NT2/D1 (cell line): ENCODE results near the gene ZNF566.
"Not testable (repeated sequence)": the region's sequence is repeated elsewhere in the genome, so short reads cannot be mapped to it uniquely, and the experiment has no call there.

Experiments used
- DNase-seq: peaks from one replicate; pipeline ENCODE4 v3.0.0-alpha.2; 2011; ENCODE audit warnings: low read depth, low spot score
- H3K27me3 ChIP-seq: 2 replicates; pipeline ENCODE4 v1.6.0; 2011; ENCODE audit warnings: mild to moderate bottlenecking; ENCODE audit not compliant: insufficient read length, insufficient read depth
- H3K36me3 ChIP-seq: 2 replicates; pipeline ENCODE4 v1.6.1; 2011; ENCODE audit warnings: mild to moderate bottlenecking, low read length, mixed read lengths; ENCODE audit not compliant: insufficient read depth, insufficient read length
- H3K4me1 ChIP-seq: 2 replicates; pipeline ENCODE4 v1.5.1; 2011; ENCODE audit not compliant: insufficient read depth, insufficient read length
- H3K4me3 ChIP-seq: 2 replicates; pipeline ENCODE4 v1.5.1; 2011; ENCODE audit warnings: low read depth; ENCODE audit not compliant: insufficient read length
- H3K9ac ChIP-seq: 2 replicates; pipeline ENCODE4 v1.6.0; 2011; ENCODE audit warnings: low read depth; ENCODE audit not compliant: insufficient read length
- H3K9me3 ChIP-seq: 2 replicates; pipeline ENCODE4 v1.5.1; 2011; ENCODE audit warnings: mild to moderate bottlenecking, low read length; ENCODE audit not compliant: insufficient read depth
- SUZ12 ChIP-seq: IDR thresholded peaks from 2 replicates; pipeline ENCODE4 v1.6.1; 2011; ENCODE audit not compliant: insufficient read length, insufficient read depth; ENCODE audit errors: extremely low read depth
- YY1 ChIP-seq: IDR thresholded peaks from 2 replicates; pipeline ENCODE4 v1.6.1; 2011; ENCODE audit not compliant: insufficient read length, insufficient read depth
- ZNF274 ChIP-seq: IDR thresholded peaks from 2 replicates; pipeline ENCODE4 v1.6.1; 2011; ENCODE audit warnings: mild to moderate bottlenecking, low read depth, low read length

Gene ZNF566

GRCh38 chr19:36524617-36525016 is 35.3 kb upstream of the ZNF566 start:
- TF ChIP-seq ZNF274 = no peak
- TF ChIP-seq YY1 = no peak
- TF ChIP-seq SUZ12 = no peak
- no peak overlapping the region for H3K9ac ChIP-seq
- H3K9me3 ChIP-seq = peaks cover 21% of the 10 kb centered on the region
- no peaks in the 10 kb centered on the region for H3K4me1 ChIP-seq
- peaks cover 50% of the 10 kb centered on the region for H3K36me3 ChIP-seq
- H3K27me3 ChIP-seq = no peaks in the 10 kb centered on the region
- DNase-seq = no peak
- no peak overlapping the region for H3K4me3 ChIP-seq

GRCh38 chr19:36514012-36514612 is 24.8 kb upstream of the ZNF566 start:
- DNase-seq = no peak
- Histone ChIP-seq H3K4me1 (no peaks in the 10 kb centered on the region), H3K9me3 (peaks cover 99% of the 10 kb centered on the region), H3K27me3 (no peaks in the 10 kb centered on the region), H3K36me3 (peaks cover 61% of the 10 kb centered on the region), H3K4me3 (no peak overlapping the region), H3K9ac (no peak overlapping the region)
- TF ChIP-seq ZNF274 (peak; percentile 81), SUZ12 (no peak), YY1 (no peak)

GRCh38 chr19:36508325-36508724 is 19.0 kb upstream of the ZNF566 start:
- Histone ChIP-seq H3K36me3 (peaks cover 7% of the 10 kb centered on the region), H3K9ac (no peak overlapping the region), H3K4me1 (no peaks in the 10 kb centered on the region), H3K27me3 (no peaks in the 10 kb centered on the region), H3K4me3 (no peak overlapping the region), H3K9me3 (peaks cover 48% of the 10 kb centered on the region)
- no peak for TF ChIP-seq YY1
- TF ChIP-seq ZNF274 = no peak
- no peak for TF ChIP-seq SUZ12
- no peak for DNase-seq

- no peaks in the 10 kb centered on the region for H3K27me3 ChIP-seq
- H3K36me3 ChIP-seq = no peaks in the 10 kb centered on the region
- H3K9me3 ChIP-seq = no peaks in the 10 kb centered on the region
- no peak for TF ChIP-seq ZNF274
- no peaks in the 10 kb centered on the region for H3K4me1 ChIP-seq
- H3K9ac ChIP-seq = no peak overlapping the region
- DNase-seq = no peak
- no peak overlapping the region for H3K4me3 ChIP-seq
Observed at GRCh38 chr19:36501973-36502372, 12.6 kb upstream of the ZNF566 start.

GRCh38 chr19:36497001-36497400 is 7.6 kb upstream of the ZNF566 start:
- no peak for DNase-seq
- Histone ChIP-seq H3K36me3 (no peaks in the 10 kb centered on the region), H3K4me3 (no peak overlapping the region), H3K4me1 (no peaks in the 10 kb centered on the region), H3K9me3 (peaks cover 10% of the 10 kb centered on the region; the same call in 1 of the 2 replicates), H3K9ac (no peak overlapping the region), H3K27me3 (no peaks in the 10 kb centered on the region)
- no peak for TF ChIP-seq YY1
- TF ChIP-seq SUZ12 = no peak
- TF ChIP-seq ZNF274 = no peak

GRCh38 chr19:36492689-36493453 is 3.5 kb upstream of the ZNF566 start:
- not testable (repeated sequence) for H3K9me3 ChIP-seq, H3K36me3 ChIP-seq, H3K27me3 ChIP-seq, H3K9ac ChIP-seq, H3K4me1 ChIP-seq, H3K4me3 ChIP-seq
- peak; percentile 57 for DNase-seq

- H3K9me3 ChIP-seq, H3K4me3 ChIP-seq, H3K36me3 ChIP-seq, H3K4me1 ChIP-seq, H3K27me3 ChIP-seq, DNase-seq, H3K9ac ChIP-seq: not testable (repeated sequence)
Observed at GRCh38 chr19:36490846-36491245, 1.5 kb upstream of the ZNF566 start.

- Histone ChIP-seq H3K4me3 (peak overlapping the region; percentile 97), H3K4me1 (no peaks in the 10 kb centered on the region), H3K27me3 (no peaks in the 10 kb centered on the region), H3K9ac (peak overlapping the region; percentile 97), H3K9me3 (peaks cover 10% of the 10 kb centered on the region; the same call in 1 of the 2 replicates), H3K36me3 (no peaks in the 10 kb centered on the region)
- DNase-seq = peak; percentile 87
- TF ChIP-seq YY1 (no peak), SUZ12 (no peak), ZNF274 (no peak)
Observed at GRCh38 chr19:36489920-36490415, 607 bp upstream of the ZNF566 start.
